LNCAP (cell line): Measurements from ENCODE around the gene STK10.

Source experiments
- CTCF ChIP-seq: fragments of 450-650 bp; IDR thresholded peaks from 2 replicates; pipeline ENCODE4 v1.5.1; 2017; ENCODE audit warnings: mild to moderate bottlenecking

STK10 gene

GRCh38 chr5:172200476-172200875 lies 12.5 kb upstream of the STK10 start:
- TF ChIP-seq CTCF, result no peak

GRCh38 chr5:172199446-172199845 lies 11.4 kb upstream of the STK10 start:
- no peak for TF ChIP-seq CTCF

- no peak for TF ChIP-seq CTCF
Observed at GRCh38 chr5:172194985-172195774, 7.2 kb upstream of the STK10 start.

GRCh38 chr5:172193872-172194271 lies 5.8 kb upstream of the STK10 start, which contains the start of gene EFCAB9:
EFCAB9 (plus strand) TSS chr5:172194172; CDS start chr5:172194173, 1 bp downstream.
- TF ChIP-seq CTCF, result no peak

GRCh38 chr5:172189693-172190296 lies 1.8 kb upstream of the STK10 start:
- no peak for TF ChIP-seq CTCF

GRCh38 chr5:172188893-172189692 lies 1.1 kb upstream of the STK10 start:
- no peak for TF ChIP-seq CTCF

- no peak for TF ChIP-seq CTCF
Observed at GRCh38 chr5:172187118-172188032, 649 bp downstream of the STK10 start.
